H1 (cell line): ENCODE measurements around the gene NT5C1A. TPM values are rescaled to one million over a fixed set of nuclear protein-coding genes. Genes with fewer than 3 reads are reported as not detected.

Experiments used
- CTCF ChIA-PET: fragments of 300-600 bp; sonication (Branson Sonifier 250); formaldehyde crosslinking; loops from one replicate; lab custom pipeline; 2021; ENCODE audit not compliant: partially characterized antibody; lab: Charles Lee
- POLR2A ChIA-PET: fragments of 300-600 bp; sonication (Branson Sonifier 250); formaldehyde crosslinking; loops from one replicate; lab custom pipeline; 2021; ENCODE audit warnings: inconsistent platforms; ENCODE audit not compliant: partially characterized antibody; lab: Charles Lee
- DNase-seq, 2 experiments: peaks; one replicate each; pipeline versions ENCODE4 v3.0.0 to v3.0.0-alpha.2; 2010 to 2022; ENCODE audit warnings: low spot score in 2 of 2, low read depth in 1 of 2, mixed read lengths in 1 of 2
- FAIRE-seq: peaks from 2 replicates; lab custom pipeline; 2011; peaks lifted over from hg19 to GRCh38; lab: Jason Lieb, UNC
- H2AFZ ChIP-seq: 2 replicates; pipeline ENCODE4 v1.8.1; 2012; ENCODE audit warnings: low read length, inconsistent platforms
- H2AK5ac ChIP-seq: 2 replicates; pipeline ENCODE4 v1.6.1; 2013; ENCODE audit warnings: low read depth, low read length
- H2BK120ac ChIP-seq: replicated peaks from 2 replicates; pipeline ENCODE3; 2013; ENCODE audit warnings: low read depth, low read length, inconsistent platforms
- H2BK12ac ChIP-seq: 2 replicates; pipeline ENCODE4 v1.6.1; 2013; ENCODE audit warnings: low read depth, low read length
- H2BK15ac ChIP-seq: 2 replicates; pipeline ENCODE4 v1.6.1; 2013; ENCODE audit warnings: low read length
- H2BK20ac ChIP-seq: 2 replicates; pipeline ENCODE4 v1.6.1; 2013; ENCODE audit warnings: low read length
- H2BK5ac ChIP-seq: 2 replicates; pipeline ENCODE4 v1.6.1; 2013; ENCODE audit warnings: low read depth, low read length
- H3K14ac ChIP-seq: 2 replicates; pipeline ENCODE4 v1.6.1; 2013; ENCODE audit warnings: inconsistent platforms; ENCODE audit not compliant: insufficient read length
- H3K18ac ChIP-seq: 2 replicates; pipeline ENCODE4 v1.6.1; 2013; ENCODE audit warnings: low read length; ENCODE audit errors: extremely low read depth
- H3K23ac ChIP-seq: 2 replicates; pipeline ENCODE4 v1.6.1; 2013; ENCODE audit warnings: inconsistent platforms; ENCODE audit not compliant: insufficient read length
- H3K23me2 ChIP-seq: 2 replicates; pipeline ENCODE4 v1.6.1; 2013; ENCODE audit warnings: low read depth, low read length
- H3K27ac ChIP-seq: 2 replicates; pipeline ENCODE4 v1.6.1; 2011; ENCODE audit warnings: low read depth, low read length, inconsistent platforms
- H3K27me3 ChIP-seq, 4 experiments: replicated peaks in 1 of 4; 1 replicate in 1 of 4; 2 replicates in 3 of 4; pipeline versions ENCODE4 v1.6.1 to v1.8.1; 2011 to 2013; ENCODE audit warnings: low read length in 3 of 4, mild to moderate bottlenecking in 3 of 4, inconsistent platforms in 2 of 4, mixed read lengths in 2 of 4, moderate library complexity in 1 of 4; ENCODE audit not compliant: control insufficient read depth in 3 of 4, insufficient read depth in 3 of 4; ENCODE audit errors: extremely low read depth in 1 of 4
- H3K36me3 ChIP-seq, 4 experiments: 2 replicates each; pipeline versions ENCODE4 v1.6.1 to v1.8.1; 2011 to 2013; ENCODE audit warnings: mild to moderate bottlenecking in 4 of 4, low read length in 3 of 4, moderate library complexity in 2 of 4, control low read depth in 1 of 4, inconsistent platforms in 1 of 4; ENCODE audit not compliant: insufficient read depth in 4 of 4, control insufficient read depth in 2 of 4
- H3K4ac ChIP-seq: replicated peaks from 2 replicates; pipeline ENCODE3; 2013; ENCODE audit warnings: low read length, low read depth, mixed read lengths, inconsistent platforms; ENCODE audit not compliant: insufficient read length
- H3K4me1 ChIP-seq, 4 experiments: replicated peaks in 1 of 4; 1 replicate in 1 of 4; 2 replicates in 3 of 4; pipeline versions ENCODE4 v1.6.1 to v1.8.1; 2011 to 2013; ENCODE audit warnings: low read length in 3 of 4, inconsistent platforms in 2 of 4, mixed read lengths in 1 of 4; ENCODE audit not compliant: insufficient read depth in 4 of 4, control insufficient read depth in 3 of 4
- H3K4me2 ChIP-seq, 2 experiments: 2 replicates each; pipeline versions ENCODE4 v1.6.1 to v1.8.1; 2011 to 2013; ENCODE audit warnings: low read depth in 2 of 2, low read length in 2 of 2, control low read depth in 1 of 2, inconsistent platforms in 1 of 2, mild to moderate bottlenecking in 1 of 2; ENCODE audit not compliant: insufficient read depth in 1 of 2
- H3K4me3 ChIP-seq, 4 experiments: fragments of 200-600, 300-600 bp in 1 of 4; sonication (generic), shearing (Covaris generic), sonication (Bioruptor Twin) in 1 of 4; 2 replicates each; pipeline versions ENCODE4 v1.5.1 to v1.8.1; 2011 to 2016; ENCODE audit warnings: low read length in 4 of 4, low read depth in 3 of 4, control low read depth in 2 of 4, inconsistent platforms in 2 of 4, mild to moderate bottlenecking in 2 of 4, mixed read lengths in 1 of 4, moderate library complexity in 1 of 4; ENCODE audit not compliant: insufficient read depth in 2 of 4; ENCODE audit errors: extremely low read depth in 1 of 4
- H3K56ac ChIP-seq: replicated peaks from 2 replicates; pipeline ENCODE3; 2013; ENCODE audit warnings: low read depth, mild to moderate bottlenecking, mixed read lengths, low read length, inconsistent platforms; ENCODE audit not compliant: insufficient read length
- H3K79me1 ChIP-seq: 2 replicates; pipeline ENCODE4 v1.6.1; 2013; ENCODE audit warnings: low read depth, low read length, control low read depth
- H3K79me2 ChIP-seq, 2 experiments: 2 replicates each; pipeline versions ENCODE4 v1.6.1 to v1.8.1; 2012 to 2013; ENCODE audit warnings: low read length in 2 of 2, mild to moderate bottlenecking in 2 of 2, inconsistent platforms in 1 of 2; ENCODE audit not compliant: insufficient read depth in 2 of 2, control insufficient read depth in 1 of 2
- H3K9ac ChIP-seq, 4 experiments: replicated peaks in 1 of 4; 1 replicate in 1 of 4; 2 replicates in 3 of 4; pipeline versions ENCODE4 v1.6.1 to v1.8.1; 2011 to 2013; ENCODE audit warnings: low read depth in 3 of 4, low read length in 3 of 4, control low read depth in 2 of 4, mild to moderate bottlenecking in 2 of 4, moderate library complexity in 2 of 4, inconsistent platforms in 1 of 4; ENCODE audit errors: extremely low read depth in 1 of 4
- H3K9me3 ChIP-seq, 2 experiments: 2 replicates each; pipeline versions ENCODE4 v1.6.1 to v1.8.1; 2012 to 2013; ENCODE audit warnings: mild to moderate bottlenecking in 2 of 2, moderate library complexity in 2 of 2, control low read depth in 1 of 2, inconsistent platforms in 1 of 2, low read depth in 1 of 2, low read length in 1 of 2, mixed read lengths in 1 of 2; ENCODE audit not compliant: insufficient read depth in 2 of 2
- H4K20me1 ChIP-seq, 2 experiments: replicated peaks in 1 of 2; 2 replicates each; pipeline versions ENCODE3 to v1.8.1; 2011 to 2013; ENCODE audit warnings: inconsistent platforms in 2 of 2, low read length in 2 of 2, mild to moderate bottlenecking in 1 of 2; ENCODE audit not compliant: insufficient read depth in 2 of 2, control insufficient read depth in 1 of 2
- H4K5ac ChIP-seq: 2 replicates; pipeline ENCODE4 v1.6.1; 2013; ENCODE audit warnings: low read length, low read depth, mixed read lengths, inconsistent platforms; ENCODE audit not compliant: insufficient read length
- H4K8ac ChIP-seq: 2 replicates; pipeline ENCODE4 v1.8.0; 2013; ENCODE audit warnings: mild to moderate bottlenecking, moderate library complexity, low read length, inconsistent platforms; ENCODE audit not compliant: insufficient read depth; ENCODE audit errors: extremely low read depth
- H4K91ac ChIP-seq: replicated peaks from 2 replicates; pipeline ENCODE3; 2013; ENCODE audit warnings: low read length, mixed read lengths, inconsistent platforms; ENCODE audit not compliant: insufficient read length
- BACH1 ChIP-seq: IDR thresholded peaks from 2 replicates; pipeline ENCODE4 v1.6.1; 2012; ENCODE audit warnings: low read length, improper control_type of control experiment
- CBX5 ChIP-seq: fragments of 300-800, 300-1000 bp; sonication (generic); IDR thresholded peaks from 2 replicates; pipeline ENCODE4 v1.7.1; 2016; ENCODE audit warnings: antibody characterized with exemption, low read length, low read depth
- CBX8 ChIP-seq: fragments of 300-800, 300-1000 bp; sonication (generic); IDR thresholded peaks from 2 replicates; pipeline ENCODE4 v1.7.1; 2016; ENCODE audit warnings: low read depth, low read length, borderline replicate concordance
- CHD1 ChIP-seq: IDR thresholded peaks from 2 replicates; pipeline ENCODE4 v1.6.1; 2012; ENCODE audit warnings: low read depth, low read length, improper control_type of control experiment
- MAFK ChIP-seq: IDR thresholded peaks from 2 replicates; pipeline ENCODE4 v1.6.1; 2012; ENCODE audit warnings: low read depth, mild to moderate bottlenecking, improper control_type of control experiment, low read length
- POLR2AphosphoS5 ChIP-seq: IDR thresholded peaks from 2 replicates; pipeline ENCODE4 v1.6.1; 2011; ENCODE audit warnings: low read depth, low read length
- RAD21 ChIP-seq, 2 experiments: IDR thresholded peaks in 1 of 2; conservative IDR thresholded peaks in 1 of 2; 2 replicates each; pipeline ENCODE4 v1.6.1; 2011; ENCODE audit warnings: low read depth in 2 of 2, low read length in 2 of 2, improper control_type of control experiment in 1 of 2, inconsistent platforms in 1 of 2, mild to moderate bottlenecking in 1 of 2, moderate library complexity in 1 of 2
- SP4 ChIP-seq: IDR thresholded peaks from 2 replicates; pipeline ENCODE4 v1.6.1; 2012; ENCODE audit warnings: low read length, inconsistent platforms
- YY1 ChIP-seq: IDR thresholded peaks from 2 replicates; pipeline ENCODE4 v1.6.1; 2011; ENCODE audit warnings: low read depth, mild to moderate bottlenecking, low read length
- WGBS, 2 experiments: shearing (Covaris generic) in 1 of 2; methylation state at CpG; one replicate each; pipeline versions ENCODE4 v1.1.6 to v1.1.7; 2013 to 2015; ENCODE audit warnings: low lambda C conversion rate in 2 of 2, mixed read lengths in 2 of 2, inconsistent platforms in 1 of 2, low coverage in 1 of 2, missing lambda C conversion rate in 1 of 2; ENCODE audit not compliant: insufficient replicate concordance in 2 of 2, insufficient coverage in 1 of 2, insufficient read length in 1 of 2; ENCODE audit errors: extremely low coverage in 1 of 2, missing lambda C conversion rate in 1 of 2; 5-methylcytosine and 5-hydroxymethylcytosine counted together
- polyA plus RNA-seq, 7 experiments: library from polyadenylated mRNA; depleted of rRNA in 3 of 7; stranded (reverse) in 5 of 7; unstranded in 2 of 7; fragments of >200 nt in 5 of 7; fragments of 200-250 nt in 2 of 7; gene quantifications; 1 replicate in 5 of 7; 2 replicates in 1 of 7; 4 replicates in 1 of 7; pipeline versions ENCODE4 v1.2.1 to v1.2.3, GENCODE V29; 2011 to 2013; ENCODE audit warnings: missing spikeins in 2 of 7, mixed read lengths in 2 of 7
- total RNA-seq: library from RNA; stranded (reverse); fragmentation: NEBNext Ultra II Directional; extraction: Animal tissue kit (Norgen Biotek cat#: 25700); gene quantifications from 2 replicates; pipeline ENCODE4 v1.2.1, GENCODE V29; 2021

The NT5C1A gene
- total and polyA plus RNA-seq, 2 of the 8 experiments (the other 6 are each of a cell fraction or from before 2014, with no cell fraction given): not detected

DNA sequence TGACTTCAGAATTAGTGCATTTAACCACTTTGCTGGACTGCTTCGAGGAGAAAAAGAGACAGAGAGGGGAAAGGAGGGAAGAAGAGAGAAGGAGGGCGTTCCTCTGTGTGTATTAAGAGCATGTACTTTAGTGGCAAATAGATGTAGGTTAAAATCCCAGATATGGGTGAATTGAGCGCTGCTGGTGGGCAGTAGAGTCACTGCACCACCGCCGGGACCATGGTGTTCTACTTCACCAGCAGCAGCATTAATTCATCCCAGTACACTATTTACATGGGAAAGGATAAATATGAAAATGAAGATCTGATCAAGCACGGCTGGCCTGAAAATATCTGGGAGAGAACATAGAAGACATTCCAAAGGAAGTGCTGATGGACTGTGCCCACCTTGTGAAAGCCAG is 45.9 kb upstream of the NT5C1A start:
- H4K91ac ChIP-seq: no peak overlapping the region
- H2BK15ac ChIP-seq: no peak overlapping the region
- no peaks in the 10 kb centered on the region for H3K36me3 ChIP-seq
- H4K20me1 ChIP-seq: peaks cover 6 to 21% of the 10 kb centered on the region in 2 experiments
- WGBS, 2 experiments: 40% methylated on average over 6 of the region's 6 CpGs; no CpG with 5 or more reads in 1 of the 2 experiments
- peaks cover 54 to 83% (median 67%) of the 10 kb centered on the region in 4 experiments for H3K27me3 ChIP-seq
- no peak overlapping the region for H3K9ac ChIP-seq
- no peak overlapping the region for H3K14ac ChIP-seq
- no peak overlapping the region for H4K5ac ChIP-seq
- DNase-seq (no peak), FAIRE-seq (no peak)
- no peaks in the 10 kb centered on the region for H3K23me2 ChIP-seq
- no peaks in the 10 kb centered on the region for H3K79me2 ChIP-seq
- no peak overlapping the region for H2BK12ac ChIP-seq
- no peak overlapping the region for H2BK20ac ChIP-seq
- H3K4me1 ChIP-seq: no peaks in the 10 kb centered on the region
- H3K4ac ChIP-seq: no peak overlapping the region
- no peak overlapping the region for H4K8ac ChIP-seq
- H2AFZ ChIP-seq: no peak overlapping the region
- no peak overlapping the region for H2BK120ac ChIP-seq
- no peak overlapping the region for H3K4me3 ChIP-seq
- no peaks in the 10 kb centered on the region for H3K79me1 ChIP-seq
- H3K9me3 ChIP-seq: no peaks in the 10 kb centered on the region
- H3K4me2 ChIP-seq: no peak overlapping the region
- H2AK5ac ChIP-seq: no peak overlapping the region
- H3K18ac ChIP-seq: no peak overlapping the region
- H3K56ac ChIP-seq: no peak overlapping the region
- POLR2A ChIA-PET: no interaction called here
- H2BK5ac ChIP-seq: no peak overlapping the region
- no peak overlapping the region for H3K23ac ChIP-seq
- no peak overlapping the region for H3K27ac ChIP-seq
- CTCF ChIA-PET: interaction anchor here (0.7 to 7.8 kb wide), 6 partner anchors 11 to 108 kb away, joined by 3 to 72 read pairs (median 4); partner anchors contain the start of gene NT5C1A
- no peak for TF ChIP-seq CHD1
- TF ChIP-seq MAFK: no peak
- TF ChIP-seq POLR2AphosphoS5: no peak
- TF ChIP-seq CBX5: no peak
- no peak for TF ChIP-seq YY1
- TF ChIP-seq BACH1: no peak
- TF ChIP-seq SP4: no peak
- no peak for TF ChIP-seq CBX8
- peak; percentile 9 to 24; a peak in 2 of 4 replicates for TF ChIP-seq RAD21 (IDR thresholded peaks at IDR 0.05 in 1 of 2, conservative IDR thresholded peaks at IDR 0.05 in 1 of 2; ENCODE audit: low read depth in 2 of 2, low read length in 2 of 2)
